ENCODE data around the gene ARHGAP4.

The ARHGAP4 gene

DNA sequence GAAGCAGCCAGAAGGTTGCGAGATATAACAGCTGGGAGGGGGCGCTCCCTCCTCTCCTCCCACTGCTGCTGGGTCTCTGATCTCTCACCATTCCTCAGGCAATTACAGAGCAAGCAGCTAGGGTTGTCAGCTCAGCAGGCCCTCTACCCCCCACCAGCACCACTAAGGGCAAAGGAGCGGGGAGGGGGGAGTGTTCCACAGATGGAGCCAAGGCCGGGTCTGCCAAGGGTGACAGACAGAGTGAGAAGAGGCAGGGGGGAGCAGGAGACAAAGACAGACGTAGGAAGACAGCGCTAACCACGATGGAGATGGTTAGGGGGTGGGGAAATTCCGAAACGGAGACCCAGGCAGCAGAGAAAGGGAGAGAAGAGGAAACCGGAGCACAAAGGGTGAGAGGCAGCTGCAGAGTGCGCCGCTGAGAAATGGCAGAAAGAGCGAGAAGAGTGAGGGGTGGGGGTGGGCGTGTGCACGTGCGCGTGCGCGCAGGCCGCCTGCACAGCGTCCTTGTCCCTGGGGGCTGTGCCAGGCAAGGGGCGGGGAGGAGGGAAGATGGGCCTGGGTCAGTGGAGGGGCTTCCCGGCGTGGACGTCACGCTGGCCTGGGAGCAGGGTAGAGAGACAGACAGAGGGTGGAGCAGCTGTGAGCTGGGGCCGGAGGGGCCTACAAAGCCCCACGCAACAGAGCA, 47.0 kb downstream of the ARHGAP4 start:
- TF ChIP-seq, protein P1, sequence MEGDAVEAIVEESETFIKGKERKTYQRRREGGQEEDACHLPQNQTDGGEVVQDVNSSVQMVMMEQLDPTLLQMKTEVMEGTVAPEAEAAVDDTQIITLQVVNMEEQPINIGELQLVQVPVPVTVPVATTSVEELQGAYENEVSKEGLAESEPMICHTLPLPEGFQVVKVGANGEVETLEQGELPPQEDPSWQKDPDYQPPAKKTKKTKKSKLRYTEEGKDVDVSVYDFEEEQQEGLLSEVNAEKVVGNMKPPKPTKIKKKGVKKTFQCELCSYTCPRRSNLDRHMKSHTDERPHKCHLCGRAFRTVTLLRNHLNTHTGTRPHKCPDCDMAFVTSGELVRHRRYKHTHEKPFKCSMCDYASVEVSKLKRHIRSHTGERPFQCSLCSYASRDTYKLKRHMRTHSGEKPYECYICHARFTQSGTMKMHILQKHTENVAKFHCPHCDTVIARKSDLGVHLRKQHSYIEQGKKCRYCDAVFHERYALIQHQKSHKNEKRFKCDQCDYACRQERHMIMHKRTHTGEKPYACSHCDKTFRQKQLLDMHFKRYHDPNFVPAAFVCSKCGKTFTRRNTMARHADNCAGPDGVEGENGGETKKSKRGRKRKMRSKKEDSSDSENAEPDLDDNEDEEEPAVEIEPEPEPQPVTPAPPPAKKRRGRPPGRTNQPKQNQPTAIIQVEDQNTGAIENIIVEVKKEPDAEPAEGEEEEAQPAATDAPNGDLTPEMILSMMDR (IDR thresholded peaks at IDR 0.05), result no peak
- DNase-seq, result peak; percentile 44
- Mint-ChIP-seq H3K4me3 (peak overlapping the region; percentile 71), H3K4me1 (peaks cover 65% of the 10 kb centered on the region), H3K27me3 (ENCODE audit: low read depth, poor library complexity) (peaks cover 8% of the 10 kb centered on the region), H3K27ac (peak overlapping the region; percentile 33), H3K36me3 (ENCODE audit: low read depth) (no peaks in the 10 kb centered on the region), H3K9me3 (peaks cover 44% of the 10 kb centered on the region)

DNA sequence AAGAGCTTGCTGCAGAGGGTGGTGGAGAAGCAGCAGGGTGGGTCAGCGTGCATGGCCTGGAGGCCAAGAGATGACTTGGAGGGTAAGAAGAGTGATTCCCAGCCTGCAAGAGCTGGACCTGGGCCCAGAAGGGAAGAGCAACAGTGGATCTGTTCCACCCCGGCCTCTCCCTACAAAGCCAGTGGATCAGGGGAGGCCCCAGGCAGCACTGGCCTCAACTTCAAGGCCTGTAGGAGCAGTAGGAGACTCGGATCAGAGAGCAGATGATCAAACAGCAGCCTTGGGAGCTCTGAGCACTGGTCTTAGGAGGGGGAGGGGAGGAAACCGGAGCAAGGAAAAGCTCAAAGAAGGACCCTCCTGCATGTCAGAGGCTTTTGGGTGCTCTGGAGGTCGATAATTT, 47.7 kb downstream of the ARHGAP4 start:
- H3K36me3 Mint-ChIP-seq (ENCODE audit: low read depth), result no peaks in the 10 kb centered on the region
- TF ChIP-seq, protein P1 (IDR thresholded peaks at IDR 0.05), result no peak
- peaks cover 8% of the 10 kb centered on the region for H3K27me3 Mint-ChIP-seq (ENCODE audit: low read depth, poor library complexity)
- H3K27ac Mint-ChIP-seq, result no peak overlapping the region
- peak overlapping the region; percentile 54 for H3K4me3 Mint-ChIP-seq
- H3K4me1 Mint-ChIP-seq, result peaks cover 66% of the 10 kb centered on the region
- no peak for DNase-seq
- H3K9me3 Mint-ChIP-seq, result peaks cover 43% of the 10 kb centered on the region

DNA sequence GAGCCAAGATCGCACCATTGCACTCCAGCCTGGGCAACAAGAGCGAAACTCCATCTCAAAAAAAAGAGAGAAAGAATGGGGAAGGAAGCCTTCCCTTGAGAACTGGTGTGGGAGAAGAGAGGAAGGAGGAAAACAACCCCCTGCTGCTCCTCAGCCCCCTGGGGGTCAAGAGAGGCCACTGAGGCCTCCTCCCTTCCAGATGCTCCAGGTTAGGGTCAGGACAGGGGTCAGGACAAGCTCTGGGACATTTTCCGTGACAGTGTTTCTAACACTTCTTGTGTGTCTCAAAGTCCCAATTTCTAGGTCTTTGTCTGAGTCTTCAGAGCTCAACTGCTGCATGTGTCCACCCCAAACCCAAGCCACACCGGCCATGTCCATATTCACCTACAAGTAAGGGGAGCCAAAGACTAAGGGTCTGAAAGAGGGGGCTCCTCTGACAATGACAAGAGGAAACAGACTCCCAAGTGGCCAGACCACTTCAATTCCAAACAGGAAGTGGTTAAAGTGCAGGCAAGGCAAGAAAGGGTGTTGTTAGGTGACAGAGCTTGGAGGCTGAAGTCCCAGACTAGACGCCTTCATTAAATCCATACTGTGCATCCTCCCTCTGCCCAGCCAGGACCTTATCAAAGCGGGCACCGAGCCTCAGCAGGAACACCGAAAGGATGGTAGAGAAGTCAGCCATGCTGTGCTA, 48.3 kb downstream of the ARHGAP4 start:
- DNase-seq, result no peak
- Mint-ChIP-seq H3K9me3 (peaks cover 45% of the 10 kb centered on the region), H3K4me1 (peaks cover 64% of the 10 kb centered on the region), H3K4me3 (peak overlapping the region; percentile 54), H3K27ac (no peak overlapping the region), H3K27me3 (ENCODE audit: low read depth, poor library complexity) (peaks cover 8% of the 10 kb centered on the region), H3K36me3 (ENCODE audit: low read depth) (peaks cover 2% of the 10 kb centered on the region)
- TF ChIP-seq, protein P1 (IDR thresholded peaks at IDR 0.05), result no peak

DNA sequence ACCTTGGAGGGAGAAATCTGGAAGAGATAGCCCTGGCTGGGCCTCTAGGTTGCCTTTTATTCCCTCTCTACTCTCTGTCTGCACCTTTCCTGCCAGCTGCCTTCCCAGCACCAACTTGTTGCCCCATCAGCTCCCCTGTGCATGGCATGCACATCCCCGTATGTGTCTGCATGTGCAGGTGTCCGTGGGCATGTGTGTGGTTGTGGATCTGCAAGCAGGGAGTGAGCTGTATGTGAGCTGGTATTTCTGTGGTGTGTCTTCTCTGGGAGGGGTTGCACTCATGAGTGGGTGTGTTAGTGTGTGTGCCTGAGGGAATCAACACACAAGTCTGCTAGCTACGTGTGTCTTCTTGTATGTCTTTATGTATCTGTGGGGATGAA, 50.0 kb downstream of the ARHGAP4 start:
- DNase-seq, result no peak
- H3K9me3 Mint-ChIP-seq, result peaks cover 55% of the 10 kb centered on the region
- H3K27ac Mint-ChIP-seq, result no peak overlapping the region
- TF ChIP-seq, protein P1 (IDR thresholded peaks at IDR 0.05), result no peak
- peaks cover 4% of the 10 kb centered on the region for H3K36me3 Mint-ChIP-seq (ENCODE audit: low read depth)
- H3K4me3 Mint-ChIP-seq, result no peak overlapping the region
- peaks cover 73% of the 10 kb centered on the region for H3K4me1 Mint-ChIP-seq
- H3K27me3 Mint-ChIP-seq (ENCODE audit: low read depth, poor library complexity), result peaks cover 11% of the 10 kb centered on the region

DNA sequence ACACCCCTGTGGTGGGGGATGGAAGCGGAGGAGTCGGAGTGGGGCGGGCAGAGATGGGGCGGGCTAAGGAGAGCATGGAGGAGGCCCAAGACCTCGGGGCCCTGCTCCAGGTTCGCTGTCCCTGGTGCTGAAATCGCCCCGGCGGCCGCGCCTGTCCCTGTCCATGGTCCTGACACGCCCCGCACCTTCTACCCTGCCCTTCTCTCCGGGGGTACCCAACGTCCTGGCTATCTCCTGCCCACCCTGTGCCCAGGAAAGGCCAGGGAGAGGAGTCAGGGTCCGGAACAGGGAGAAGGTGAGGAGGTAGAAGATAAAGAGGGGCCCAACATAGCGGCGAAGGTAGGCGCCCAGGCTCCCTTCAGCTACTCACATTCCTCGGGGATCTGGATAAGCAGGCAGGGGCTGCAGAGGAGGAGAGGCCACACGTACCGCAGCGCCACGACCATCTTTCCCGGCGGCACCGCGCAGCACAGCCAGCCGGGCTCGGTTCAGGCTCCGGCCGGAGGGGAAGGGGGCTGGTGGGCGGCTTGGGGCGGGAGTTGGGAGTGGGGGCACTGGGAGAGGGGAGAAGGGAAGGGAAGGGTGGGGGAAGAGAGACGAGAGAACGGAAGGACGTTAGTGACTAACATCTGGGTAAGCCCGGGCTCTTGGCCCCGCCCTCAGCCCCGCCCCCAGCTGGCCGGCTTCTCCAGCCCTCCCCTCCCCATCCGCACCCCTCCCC, 50.5 kb downstream of the ARHGAP4 start:
- no peak overlapping the region for H3K27ac Mint-ChIP-seq
- peaks cover 4% of the 10 kb centered on the region for H3K36me3 Mint-ChIP-seq (ENCODE audit: low read depth)
- peaks cover 68% of the 10 kb centered on the region for H3K4me1 Mint-ChIP-seq
- peaks cover 11% of the 10 kb centered on the region for H3K27me3 Mint-ChIP-seq (ENCODE audit: low read depth, poor library complexity)
- TF ChIP-seq, protein P1 (IDR thresholded peaks at IDR 0.05), result no peak
- peak; percentile 90 for DNase-seq
- peaks cover 58% of the 10 kb centered on the region for H3K9me3 Mint-ChIP-seq
- H3K4me3 Mint-ChIP-seq, result no peak overlapping the region

All from nephron progenitor cell (in vitro differentiated cells).